ENCODE results near the gene HSPBP1.

HSPBP1 gene

DNA sequence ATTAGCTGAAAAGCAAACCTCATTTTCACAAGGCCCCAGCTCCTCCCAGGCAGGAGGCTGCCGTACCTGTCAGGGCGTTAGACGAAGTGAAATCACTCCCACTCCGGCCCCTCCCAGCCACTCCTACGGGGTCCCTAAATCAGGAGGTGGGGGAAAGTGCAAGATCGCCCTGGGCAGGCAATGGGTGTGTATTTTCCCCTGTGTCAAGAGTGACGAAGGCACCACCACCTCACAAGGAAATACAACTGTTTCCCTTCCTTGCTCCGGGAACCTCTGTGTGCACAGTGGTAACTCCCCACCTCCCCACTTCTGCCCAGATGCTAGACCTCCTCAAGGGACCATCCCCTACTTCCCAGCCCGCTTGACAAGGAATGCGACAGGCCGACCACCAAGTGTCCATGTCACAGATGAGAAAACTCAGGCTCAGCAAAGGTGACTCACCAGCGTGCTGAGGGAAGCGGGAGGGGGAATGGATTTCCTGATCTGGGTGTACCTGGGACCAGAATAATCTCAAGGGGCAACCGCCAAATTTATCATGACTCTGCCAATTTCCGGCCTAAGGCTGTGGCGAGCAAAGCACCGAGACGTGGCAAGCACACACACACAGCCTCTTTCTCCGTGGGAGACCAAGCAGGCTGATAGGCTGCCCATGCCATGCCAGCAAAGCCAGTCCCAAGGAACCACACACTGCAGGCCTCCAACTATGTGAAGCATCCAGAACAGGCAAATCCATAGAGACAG, 28.4 kb downstream of the HSPBP1 start:
- H3K4me1 ChIP-seq (ENCODE audit: low read length), result peaks cover 11% of the 10 kb centered on the region
- H3K27ac ChIP-seq (ENCODE audit: low read length), result no peak overlapping the region
- H3K9me3 ChIP-seq (replicated peaks; ENCODE audit: insufficient read depth, low read length), result no peaks in the 10 kb centered on the region
- H3K27me3 ChIP-seq (replicated peaks; ENCODE audit: insufficient read depth, low read length), result no peaks in the 10 kb centered on the region
- no peak overlapping the region for H3K4me2 ChIP-seq (ENCODE audit: low read depth, low read length)
- no peak overlapping the region for H2AFZ ChIP-seq (ENCODE audit: low read length)
- H3K79me2 ChIP-seq (ENCODE audit: low read length), result peaks cover 97% of the 10 kb centered on the region
- TF ChIP-seq EZH2 (optimal IDR thresholded peaks at IDR 0.05; ENCODE audit: low read depth, low read length), result no peak
- TF ChIP-seq EZH2phosphoT487 (IDR thresholded peaks at IDR 0.05; ENCODE audit: low read length), result no peak
- TF ChIP-seq, protein P1, sequence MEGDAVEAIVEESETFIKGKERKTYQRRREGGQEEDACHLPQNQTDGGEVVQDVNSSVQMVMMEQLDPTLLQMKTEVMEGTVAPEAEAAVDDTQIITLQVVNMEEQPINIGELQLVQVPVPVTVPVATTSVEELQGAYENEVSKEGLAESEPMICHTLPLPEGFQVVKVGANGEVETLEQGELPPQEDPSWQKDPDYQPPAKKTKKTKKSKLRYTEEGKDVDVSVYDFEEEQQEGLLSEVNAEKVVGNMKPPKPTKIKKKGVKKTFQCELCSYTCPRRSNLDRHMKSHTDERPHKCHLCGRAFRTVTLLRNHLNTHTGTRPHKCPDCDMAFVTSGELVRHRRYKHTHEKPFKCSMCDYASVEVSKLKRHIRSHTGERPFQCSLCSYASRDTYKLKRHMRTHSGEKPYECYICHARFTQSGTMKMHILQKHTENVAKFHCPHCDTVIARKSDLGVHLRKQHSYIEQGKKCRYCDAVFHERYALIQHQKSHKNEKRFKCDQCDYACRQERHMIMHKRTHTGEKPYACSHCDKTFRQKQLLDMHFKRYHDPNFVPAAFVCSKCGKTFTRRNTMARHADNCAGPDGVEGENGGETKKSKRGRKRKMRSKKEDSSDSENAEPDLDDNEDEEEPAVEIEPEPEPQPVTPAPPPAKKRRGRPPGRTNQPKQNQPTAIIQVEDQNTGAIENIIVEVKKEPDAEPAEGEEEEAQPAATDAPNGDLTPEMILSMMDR (IDR thresholded peaks at IDR 0.05; ENCODE audit: low read length), result no peak
- no peaks in the 10 kb centered on the region for H3K9me2 ChIP-seq (replicated peaks; ENCODE audit: insufficient read depth, low read length)
- no peak for DNase-seq
- peaks cover 33% of the 10 kb centered on the region for H3F3A ChIP-seq (ENCODE audit: insufficient read depth, low read length)
- H3K4me3 ChIP-seq (ENCODE audit: low read length), result no peak overlapping the region
- H3K9ac ChIP-seq (ENCODE audit: low read length), result no peak overlapping the region
- 0 out of 2 replicates have a peak, but pooled peaks cover 3% of the 10 kb centered on the region for H3K36me3 ChIP-seq (replicated peaks; ENCODE audit: insufficient read depth, low read length)
- peaks cover 58% of the 10 kb centered on the region for H4K20me1 ChIP-seq (ENCODE audit: insufficient read depth, low read length)

DNA sequence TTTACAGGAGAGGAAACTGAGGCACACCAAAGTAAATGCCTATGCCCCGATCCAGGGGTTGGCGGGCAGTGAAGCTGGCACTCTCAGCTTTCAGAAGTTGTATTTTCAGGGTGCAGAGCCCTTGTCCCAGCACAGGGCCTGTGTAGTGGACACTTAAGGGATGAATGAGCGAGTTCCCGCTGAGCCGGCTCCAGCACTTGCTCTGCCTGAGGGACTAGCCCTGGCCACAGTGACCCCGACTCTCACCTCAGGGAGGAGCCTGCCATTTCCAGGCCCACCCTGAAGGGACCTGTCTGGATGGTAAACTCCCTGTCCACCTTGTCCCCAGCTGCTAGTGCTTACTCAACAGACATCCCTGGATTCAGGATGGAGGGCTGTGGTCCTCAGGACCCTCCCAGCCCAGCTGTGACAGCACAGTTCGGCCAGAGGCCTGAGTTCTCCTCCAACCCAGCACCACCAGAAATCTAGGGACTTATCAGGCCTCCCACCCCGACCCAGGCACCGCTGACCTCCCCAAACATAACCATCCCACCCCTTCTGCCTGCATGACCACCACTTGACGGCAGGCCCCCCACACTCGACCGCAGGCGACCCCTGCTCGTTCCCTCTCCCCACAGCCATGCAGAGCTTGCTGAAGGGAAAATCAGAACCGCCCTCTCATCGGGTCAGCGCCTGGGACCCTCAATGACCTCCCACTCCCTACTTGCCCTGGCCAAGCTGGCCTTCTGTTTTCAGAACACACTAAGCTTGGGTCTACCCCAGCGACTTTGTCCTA, 29.5 kb downstream of the HSPBP1 start:
- H4K20me1 ChIP-seq (ENCODE audit: insufficient read depth, low read length), result peaks cover 61% of the 10 kb centered on the region
- DNase-seq, result no peak
- H3K36me3 ChIP-seq (replicated peaks; ENCODE audit: insufficient read depth, low read length), result 0 out of 2 replicates have a peak, but pooled peaks cover 3% of the 10 kb centered on the region
- no peaks in the 10 kb centered on the region for H3K9me2 ChIP-seq (replicated peaks; ENCODE audit: insufficient read depth, low read length)
- H3K79me2 ChIP-seq (ENCODE audit: low read length), result peaks cover 97% of the 10 kb centered on the region
- H3K9ac ChIP-seq (ENCODE audit: low read length), result no peak overlapping the region
- H3K4me3 ChIP-seq (ENCODE audit: low read length), result no peak overlapping the region
- peaks cover 22% of the 10 kb centered on the region for H3F3A ChIP-seq (ENCODE audit: insufficient read depth, low read length)
- no peaks in the 10 kb centered on the region for H3K9me3 ChIP-seq (replicated peaks; ENCODE audit: insufficient read depth, low read length)
- no peaks in the 10 kb centered on the region for H3K27me3 ChIP-seq (replicated peaks; ENCODE audit: insufficient read depth, low read length)
- no peak overlapping the region for H3K27ac ChIP-seq (ENCODE audit: low read length)
- H2AFZ ChIP-seq (ENCODE audit: low read length), result no peak overlapping the region
- no peak overlapping the region for H3K4me2 ChIP-seq (ENCODE audit: low read depth, low read length)
- H3K4me1 ChIP-seq (ENCODE audit: low read length), result peaks cover 9% of the 10 kb centered on the region
- TF ChIP-seq EZH2phosphoT487 (IDR thresholded peaks at IDR 0.05; ENCODE audit: low read length) (no peak), EZH2 (optimal IDR thresholded peaks at IDR 0.05; ENCODE audit: low read depth, low read length) (no peak)
- TF ChIP-seq, protein P1 (IDR thresholded peaks at IDR 0.05; ENCODE audit: low read length), result no peak

DNA sequence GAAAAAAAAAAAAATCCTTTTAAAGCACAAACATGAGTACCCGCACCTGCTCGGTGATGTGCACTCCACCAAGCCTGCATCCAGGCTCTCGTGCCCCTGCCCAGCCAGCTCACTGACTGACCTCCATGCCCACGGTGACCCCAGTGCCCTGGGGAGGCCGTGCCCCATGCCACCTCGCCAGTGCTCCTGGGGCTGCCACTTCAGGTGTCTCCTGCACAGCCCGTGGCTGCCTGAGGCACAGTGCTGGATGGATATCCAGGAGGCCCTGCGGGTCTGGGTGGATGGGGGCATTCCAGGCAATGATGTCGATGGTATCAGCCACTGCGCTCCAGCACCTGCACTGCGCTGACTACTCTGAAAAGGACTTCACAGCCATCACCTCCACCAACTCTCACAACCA, 30.1 kb downstream of the HSPBP1 start:
- DNase-seq, result no peak
- Histone ChIP-seq H3K9ac (ENCODE audit: low read length) (no peak overlapping the region), H3K9me3 (replicated peaks; ENCODE audit: insufficient read depth, low read length) (no peaks in the 10 kb centered on the region), H3F3A (ENCODE audit: insufficient read depth, low read length) (peaks cover 16% of the 10 kb centered on the region), H4K20me1 (ENCODE audit: insufficient read depth, low read length) (peaks cover 61% of the 10 kb centered on the region), H3K36me3 (replicated peaks; ENCODE audit: insufficient read depth, low read length) (0 out of 2 replicates have a peak, but pooled peaks cover 3% of the 10 kb centered on the region), H3K4me2 (ENCODE audit: low read depth, low read length) (no peak overlapping the region), H3K9me2 (replicated peaks; ENCODE audit: insufficient read depth, low read length) (no peaks in the 10 kb centered on the region), H3K27me3 (replicated peaks; ENCODE audit: insufficient read depth, low read length) (no peaks in the 10 kb centered on the region), H3K79me2 (ENCODE audit: low read length) (peaks cover 97% of the 10 kb centered on the region), H3K4me3 (ENCODE audit: low read length) (no peak overlapping the region), H2AFZ (ENCODE audit: low read length) (no peak overlapping the region), H3K27ac (ENCODE audit: low read length) (no peak overlapping the region), H3K4me1 (ENCODE audit: low read length) (peaks cover 9% of the 10 kb centered on the region)
- TF ChIP-seq, protein P1 (IDR thresholded peaks at IDR 0.05; ENCODE audit: low read length), result no peak
- no peak for TF ChIP-seq EZH2phosphoT487 (IDR thresholded peaks at IDR 0.05; ENCODE audit: low read length)
- TF ChIP-seq EZH2 (optimal IDR thresholded peaks at IDR 0.05; ENCODE audit: low read depth, low read length), result no peak

All from MM.1S (cell line).